ENCODE results near the gene SRRM5. TPM values are rescaled to one million over a fixed set of nuclear protein-coding genes. Genes with fewer than 3 reads are reported as not detected.

The SRRM5 gene
- total and polyA plus RNA-seq, 3 donors from 2014 or later, result 8.4 to 36.0 (median 21.3) TPM

DNA sequence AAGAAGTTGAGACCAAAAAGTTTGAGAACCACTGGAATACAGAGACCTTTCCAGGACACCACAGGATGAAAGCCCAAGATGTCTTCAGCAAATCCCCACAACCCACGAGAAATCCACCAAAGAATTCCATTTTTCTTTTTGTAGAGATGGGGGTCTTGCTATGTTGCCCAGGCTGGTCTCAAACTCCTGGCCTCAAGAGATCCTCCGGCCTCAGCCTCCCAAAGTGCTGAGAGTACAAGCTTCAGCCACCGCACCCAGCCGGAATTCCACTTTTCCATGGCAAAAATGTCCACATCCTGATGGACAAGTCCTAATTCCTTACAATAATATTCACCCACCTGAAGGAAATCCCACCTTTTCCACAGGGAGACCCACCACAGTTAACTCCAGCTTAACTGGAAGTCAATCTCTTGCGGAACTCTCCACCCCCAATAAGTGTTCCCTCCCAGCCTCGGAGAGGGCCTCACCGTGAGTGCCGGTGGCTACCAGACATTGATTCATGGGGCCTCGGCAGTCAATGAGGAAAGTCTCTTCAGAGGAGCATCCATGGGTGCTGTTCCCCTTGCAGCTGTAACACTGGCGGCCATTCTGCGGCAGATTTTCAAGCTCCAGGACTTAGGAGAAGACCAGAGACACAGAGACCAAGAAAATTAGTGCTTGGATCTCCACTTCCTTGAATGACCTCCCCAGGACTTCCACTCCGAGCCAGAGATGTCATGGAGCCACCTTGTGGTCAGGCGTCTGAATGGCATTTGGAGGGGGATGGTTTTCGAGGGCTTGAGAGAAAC, 40.1 kb downstream of the SRRM5 start:
- WGBS, 2 donors, result 57 to 61% methylated on average over 14 of the region's 14 CpGs
- Histone ChIP-seq H3K36me3 (ENCODE audit: low read depth, missing control alignments) (no peaks in the 10 kb centered on the region), H3K9me3 (no peaks in the 10 kb centered on the region), H3K27ac (no peak overlapping the region), H3K4me1 (no peaks in the 10 kb centered on the region), H3K27me3 (no peaks in the 10 kb centered on the region), H3K4me3 (no peak overlapping the region)
- intact Hi-C loops (cut with DNase I; ENCODE audit: low total_unique reads), result no loop called here
- DNase-seq, result peak; percentile 74
- TF ChIP-seq, protein P1, sequence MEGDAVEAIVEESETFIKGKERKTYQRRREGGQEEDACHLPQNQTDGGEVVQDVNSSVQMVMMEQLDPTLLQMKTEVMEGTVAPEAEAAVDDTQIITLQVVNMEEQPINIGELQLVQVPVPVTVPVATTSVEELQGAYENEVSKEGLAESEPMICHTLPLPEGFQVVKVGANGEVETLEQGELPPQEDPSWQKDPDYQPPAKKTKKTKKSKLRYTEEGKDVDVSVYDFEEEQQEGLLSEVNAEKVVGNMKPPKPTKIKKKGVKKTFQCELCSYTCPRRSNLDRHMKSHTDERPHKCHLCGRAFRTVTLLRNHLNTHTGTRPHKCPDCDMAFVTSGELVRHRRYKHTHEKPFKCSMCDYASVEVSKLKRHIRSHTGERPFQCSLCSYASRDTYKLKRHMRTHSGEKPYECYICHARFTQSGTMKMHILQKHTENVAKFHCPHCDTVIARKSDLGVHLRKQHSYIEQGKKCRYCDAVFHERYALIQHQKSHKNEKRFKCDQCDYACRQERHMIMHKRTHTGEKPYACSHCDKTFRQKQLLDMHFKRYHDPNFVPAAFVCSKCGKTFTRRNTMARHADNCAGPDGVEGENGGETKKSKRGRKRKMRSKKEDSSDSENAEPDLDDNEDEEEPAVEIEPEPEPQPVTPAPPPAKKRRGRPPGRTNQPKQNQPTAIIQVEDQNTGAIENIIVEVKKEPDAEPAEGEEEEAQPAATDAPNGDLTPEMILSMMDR (IDR thresholded peaks at IDR 0.05), result peak; percentile 32 to 68 (median 49)
- no peak for TF ChIP-seq POLR2A (IDR thresholded peaks at IDR 0.05)

DNA sequence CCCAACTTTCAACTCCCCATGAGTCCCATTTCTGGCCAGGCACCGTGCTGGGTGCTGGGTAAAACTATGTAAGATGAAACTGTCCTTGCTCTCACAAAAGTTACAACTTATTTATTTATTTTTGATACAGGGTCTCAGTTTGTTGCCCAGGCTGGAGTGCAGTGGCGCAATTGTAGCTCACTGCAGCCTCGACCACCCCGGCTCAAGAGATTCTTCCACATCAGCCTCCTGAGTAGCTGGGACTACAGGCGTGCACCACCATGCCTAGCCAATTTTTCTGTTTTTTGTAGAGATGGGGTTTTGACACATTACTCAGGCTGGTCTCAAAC, 40.6 kb downstream of the SRRM5 start:
- no peaks in the 10 kb centered on the region for H3K36me3 ChIP-seq (ENCODE audit: low read depth, missing control alignments)
- WGBS, 2 donors, result 61 to 70% methylated on average over 5 of the region's 5 CpGs

DNA sequence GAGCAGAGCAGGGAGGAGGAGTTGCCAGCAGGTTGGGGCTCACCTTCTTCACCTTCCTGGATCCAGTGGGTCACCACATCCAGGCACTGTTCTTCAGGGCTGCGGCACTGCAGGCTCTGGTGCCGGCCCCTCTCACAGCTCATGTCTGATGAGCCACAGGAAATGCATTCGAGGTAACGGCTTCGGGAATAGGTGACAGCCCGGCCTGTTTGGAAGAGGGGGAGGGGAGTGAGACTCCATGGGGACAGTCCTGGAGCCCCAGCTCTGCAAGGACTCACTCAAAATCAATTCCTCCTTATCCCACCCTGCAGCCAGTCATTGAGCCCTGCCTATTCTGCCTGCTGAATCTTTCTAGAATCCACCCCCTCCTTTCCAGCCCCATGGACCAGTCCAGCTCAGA, 44.5 kb downstream of the SRRM5 start:
- intact Hi-C loops (cut with DNase I; ENCODE audit: low total_unique reads), result no loop called here
- Histone ChIP-seq H3K27ac (no peak overlapping the region), H3K36me3 (ENCODE audit: low read depth, missing control alignments) (no peaks in the 10 kb centered on the region), H3K9me3 (no peaks in the 10 kb centered on the region), H3K4me3 (no peak overlapping the region), H3K4me1 (no peaks in the 10 kb centered on the region), H3K27me3 (no peaks in the 10 kb centered on the region)
- no peak for TF ChIP-seq POLR2A (IDR thresholded peaks at IDR 0.05)
- TF ChIP-seq, protein P1 (IDR thresholded peaks at IDR 0.05), result no peak
- no peak for DNase-seq
- 93 to 94% methylated on average over 6 of the region's 6 CpGs for WGBS, 2 donors

More for the DNA sequence above, 40.6 kb downstream of the SRRM5 start:
- intact Hi-C loops (cut with DNase I; ENCODE audit: low total_unique reads), result no loop called here
- H3K27me3 ChIP-seq, result no peaks in the 10 kb centered on the region
- no peak overlapping the region for H3K27ac ChIP-seq
- H3K9me3 ChIP-seq, result no peaks in the 10 kb centered on the region
- no peak overlapping the region for H3K4me3 ChIP-seq
- no peaks in the 10 kb centered on the region for H3K4me1 ChIP-seq
- DNase-seq, result no peak
- TF ChIP-seq POLR2A (IDR thresholded peaks at IDR 0.05), result no peak
- TF ChIP-seq, protein P1 (IDR thresholded peaks at IDR 0.05), result no peak

DNA sequence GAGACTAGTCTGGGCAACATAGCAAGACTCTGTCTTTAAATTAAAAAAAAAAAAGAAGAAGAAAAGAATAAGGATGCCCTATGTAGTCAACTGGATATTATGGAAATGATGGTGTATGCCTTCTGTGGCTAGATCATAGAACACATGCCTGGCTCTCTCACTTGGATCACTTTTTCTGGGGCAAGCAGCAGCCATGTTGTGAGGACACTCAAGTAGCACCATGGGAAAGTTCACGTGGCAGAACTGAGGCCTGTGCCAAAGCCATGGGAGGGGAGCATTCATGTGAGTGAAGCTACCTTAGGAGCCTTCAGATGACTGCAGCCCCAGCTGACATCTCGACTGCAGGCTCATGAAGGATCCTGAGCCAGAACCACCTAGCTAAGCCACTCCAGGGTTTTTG, 46.1 kb downstream of the SRRM5 start:
- H3K4me1 ChIP-seq, result no peaks in the 10 kb centered on the region
- H3K36me3 ChIP-seq (ENCODE audit: low read depth, missing control alignments), result no peaks in the 10 kb centered on the region
- WGBS, 2 donors, result 91 to 96% methylated on average over 2 of the region's 2 CpGs
- no peak overlapping the region for H3K27ac ChIP-seq
- H3K9me3 ChIP-seq, result no peaks in the 10 kb centered on the region
- H3K27me3 ChIP-seq, result no peaks in the 10 kb centered on the region
- DNase-seq, result no peak
- TF ChIP-seq, protein P1 (IDR thresholded peaks at IDR 0.05), result no peak
- TF ChIP-seq POLR2A (IDR thresholded peaks at IDR 0.05), result no peak
- H3K4me3 ChIP-seq, result no peak overlapping the region
- intact Hi-C loops (cut with DNase I; ENCODE audit: low total_unique reads), result no loop called here

DNA sequence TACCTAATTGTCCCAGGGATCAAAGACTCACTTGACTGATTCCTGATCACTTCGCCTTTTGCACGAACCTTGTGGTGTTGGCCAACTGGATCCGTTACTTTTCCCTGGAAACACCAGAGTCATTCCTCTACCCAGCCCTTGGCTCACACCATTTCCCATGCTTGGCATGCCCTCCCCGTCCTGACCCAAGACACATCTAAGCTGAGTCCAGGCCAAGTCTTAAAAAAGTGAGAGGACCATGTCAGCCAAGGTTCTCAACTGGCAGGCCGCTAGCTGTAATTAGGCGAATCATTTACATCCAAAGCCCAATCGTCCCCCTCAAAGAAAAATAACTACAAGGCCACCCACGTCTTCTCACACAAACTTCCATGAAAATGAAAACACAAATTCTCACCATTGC, 46.6 kb downstream of the SRRM5 start:
- Histone ChIP-seq H3K4me1 (no peaks in the 10 kb centered on the region), H3K9me3 (no peaks in the 10 kb centered on the region), H3K36me3 (ENCODE audit: low read depth, missing control alignments) (no peaks in the 10 kb centered on the region), H3K4me3 (no peak overlapping the region), H3K27me3 (no peaks in the 10 kb centered on the region), H3K27ac (no peak overlapping the region)
- DNase-seq, result no peak
- 95 to 98% methylated on average over 8 of the region's 8 CpGs for WGBS, 2 donors
- no peak for TF ChIP-seq POLR2A (IDR thresholded peaks at IDR 0.05)
- TF ChIP-seq, protein P1 (IDR thresholded peaks at IDR 0.05), result no peak
- intact Hi-C loops (cut with DNase I; ENCODE audit: low total_unique reads), result no loop called here
